ENCODE data around the gene ATAD3A.
A peak's percentile ranks its signal among the peaks of the same experiment; 100 is the strongest.
"Not testable (repeated sequence)": the region's sequence is repeated elsewhere in the genome, so short reads cannot be mapped to it uniquely, and the experiment has no call there.

ATAD3A gene

DNA sequence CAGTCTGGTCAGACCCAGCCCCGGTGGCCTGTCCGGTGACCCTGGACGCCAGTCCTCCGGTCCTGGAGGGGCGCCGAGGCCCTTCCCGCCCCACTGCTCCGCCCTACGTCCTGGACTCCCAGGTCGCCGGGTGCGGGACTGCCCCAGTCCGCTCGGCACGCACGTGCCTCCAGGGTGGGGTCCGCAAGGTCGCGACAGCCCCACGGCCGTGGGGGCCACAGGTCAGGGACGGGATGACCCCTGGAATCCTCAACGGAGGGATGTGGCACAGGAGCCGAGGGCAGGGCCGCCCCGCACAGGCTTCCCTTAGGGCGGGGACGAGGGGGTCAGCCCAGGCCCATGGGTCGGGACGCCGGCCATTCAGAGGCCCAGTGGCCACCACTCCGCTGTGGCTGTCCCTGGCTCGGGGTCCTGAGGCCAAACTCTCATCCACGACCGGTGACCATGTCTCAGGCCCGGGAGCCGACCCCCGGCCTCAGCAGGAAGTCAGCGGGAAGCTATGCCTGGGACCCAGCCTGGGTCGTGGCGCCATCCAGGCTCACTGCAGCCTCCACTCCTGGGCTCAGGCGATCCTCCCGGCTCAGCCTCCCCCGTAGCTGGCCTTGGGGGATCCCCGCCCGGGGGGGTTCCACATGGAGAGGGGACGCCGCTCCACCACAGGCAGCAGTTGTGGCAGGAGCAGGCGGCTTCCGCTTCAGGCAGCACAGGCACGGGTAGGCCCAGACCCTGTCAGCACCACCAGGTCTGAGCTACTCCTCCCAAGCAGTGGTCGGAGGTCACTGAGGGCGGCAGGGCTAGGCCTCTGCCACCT lies 29.1 kb downstream of the ATAD3A start:
- peak; percentile 60 for DNase-seq

DNA sequence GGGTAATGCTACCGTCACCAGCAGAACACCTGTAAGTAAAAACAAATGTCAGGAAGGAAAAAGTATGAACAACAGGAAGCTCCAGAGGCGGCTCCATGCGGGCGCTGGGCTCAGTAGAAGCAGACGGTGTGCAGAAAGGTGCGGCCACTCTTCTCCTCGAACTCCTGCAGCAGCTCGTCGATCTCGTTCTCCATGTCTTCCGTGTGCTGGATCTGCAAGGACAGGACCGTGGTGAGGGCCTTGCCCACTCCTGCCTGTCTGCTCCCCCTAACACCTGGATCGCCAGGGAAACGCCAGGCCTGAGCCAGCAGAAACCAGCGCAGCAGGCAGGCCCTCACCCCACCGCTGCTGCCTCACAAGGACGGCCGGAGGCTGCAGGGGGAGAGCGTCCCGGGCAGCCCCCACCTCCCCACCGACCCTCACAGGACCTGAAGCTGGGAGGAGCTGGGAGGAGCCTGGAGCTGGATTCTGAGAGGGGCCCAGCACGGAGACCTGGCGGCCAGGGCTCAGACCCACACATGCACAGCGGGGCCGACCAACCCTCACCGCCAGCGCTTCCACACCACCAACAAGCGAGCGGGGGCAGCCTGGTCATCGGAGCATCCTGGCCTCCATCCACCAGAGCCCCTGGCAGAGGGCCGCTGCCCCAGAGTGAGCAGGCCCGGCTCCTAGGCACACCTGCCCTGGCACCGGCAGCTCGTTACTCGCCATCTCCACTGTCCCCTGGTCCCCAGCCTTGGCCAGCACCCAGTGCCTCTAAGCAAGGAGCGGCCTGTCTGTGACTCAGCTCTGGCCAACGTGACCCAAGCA lies 30.2 kb downstream of the ATAD3A start:
- no peak for DNase-seq

DNA sequence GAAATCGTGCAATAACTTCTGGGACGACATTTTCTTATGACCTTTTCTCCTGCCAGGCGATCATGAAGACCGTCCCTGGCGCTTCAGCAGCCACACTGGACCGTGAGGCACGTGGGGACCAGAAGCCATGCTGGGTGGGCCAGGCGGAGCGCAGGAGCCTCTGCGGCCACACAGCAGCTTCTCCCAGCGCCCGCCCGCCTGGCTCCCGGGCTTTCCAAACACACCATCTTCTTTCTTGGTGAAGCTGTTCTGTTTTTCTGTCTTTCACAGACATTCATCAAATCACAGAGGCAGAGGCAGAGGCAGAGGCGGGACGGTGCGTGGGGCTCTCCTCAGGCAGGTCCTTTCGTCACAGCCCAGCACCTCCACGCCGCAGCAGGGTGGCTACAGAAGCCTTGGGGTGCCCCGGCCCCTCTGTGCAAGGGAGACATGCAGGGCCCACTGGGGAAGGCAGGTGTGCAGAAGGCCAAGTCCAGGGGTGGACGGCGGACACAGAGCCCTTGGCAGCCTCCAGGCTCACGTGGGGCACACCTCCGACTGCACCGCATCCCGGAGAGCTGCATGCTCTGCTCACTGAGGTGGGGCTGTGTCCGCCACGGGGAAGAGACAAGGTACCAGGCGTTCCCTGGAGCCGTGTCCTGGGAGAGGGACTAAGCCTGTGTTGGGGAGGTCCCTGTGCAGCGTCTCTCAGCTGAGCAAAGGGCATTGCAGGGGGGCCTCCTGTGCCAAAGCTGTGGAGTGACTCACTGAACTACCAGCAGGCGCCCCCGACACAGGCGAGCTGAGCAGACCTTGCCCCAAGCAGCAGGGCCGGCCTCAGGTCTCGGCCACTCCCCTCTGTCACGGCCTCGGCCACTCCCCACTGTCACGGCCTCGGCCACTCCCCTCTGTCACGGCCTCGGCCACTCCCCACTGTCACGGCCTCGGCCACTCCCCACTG lies 31.1 kb downstream of the ATAD3A start:
- DNase-seq: no peak

DNA sequence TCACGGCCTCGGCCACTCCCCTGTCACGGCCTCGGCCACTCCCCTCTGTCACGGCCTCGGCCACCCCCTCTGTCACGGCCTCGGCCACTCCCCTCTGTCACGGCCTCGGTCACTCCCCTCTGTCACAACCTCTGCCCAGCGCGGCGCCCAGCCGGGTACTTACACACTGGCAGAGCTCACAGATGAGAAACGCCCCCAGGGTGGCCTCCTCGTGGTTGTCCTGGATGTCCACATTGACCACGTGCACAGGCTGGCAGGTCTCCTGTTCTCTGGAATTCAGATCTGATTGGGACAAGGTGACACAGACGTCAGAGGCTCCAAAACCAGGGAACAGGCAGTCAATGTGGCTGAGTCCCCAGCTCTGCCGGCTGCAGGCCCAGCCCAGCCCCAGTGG lies 31.7 kb downstream of the ATAD3A start:
- no peak for DNase-seq

DNA sequence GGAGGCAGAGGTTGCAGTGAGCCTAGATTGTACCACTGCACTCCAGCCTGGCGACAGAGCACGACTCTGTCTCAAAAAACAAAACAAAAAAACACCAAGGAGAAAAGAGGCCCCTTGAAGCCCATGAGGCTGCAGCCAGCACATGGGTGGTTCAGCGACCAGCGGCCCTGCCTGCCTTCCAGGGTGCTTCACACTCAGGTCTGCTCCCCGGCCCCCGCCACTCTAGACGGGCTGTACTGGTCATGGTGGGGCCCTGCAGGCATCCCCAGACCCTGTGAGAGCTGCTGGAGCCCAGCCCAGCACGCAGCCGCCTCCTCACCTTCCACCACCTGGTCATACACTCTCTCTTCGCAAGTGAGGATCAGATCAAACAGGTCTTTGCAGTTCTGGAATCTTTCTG lies 32.6 kb downstream of the ATAD3A start:
- no peak for DNase-seq

DNA sequence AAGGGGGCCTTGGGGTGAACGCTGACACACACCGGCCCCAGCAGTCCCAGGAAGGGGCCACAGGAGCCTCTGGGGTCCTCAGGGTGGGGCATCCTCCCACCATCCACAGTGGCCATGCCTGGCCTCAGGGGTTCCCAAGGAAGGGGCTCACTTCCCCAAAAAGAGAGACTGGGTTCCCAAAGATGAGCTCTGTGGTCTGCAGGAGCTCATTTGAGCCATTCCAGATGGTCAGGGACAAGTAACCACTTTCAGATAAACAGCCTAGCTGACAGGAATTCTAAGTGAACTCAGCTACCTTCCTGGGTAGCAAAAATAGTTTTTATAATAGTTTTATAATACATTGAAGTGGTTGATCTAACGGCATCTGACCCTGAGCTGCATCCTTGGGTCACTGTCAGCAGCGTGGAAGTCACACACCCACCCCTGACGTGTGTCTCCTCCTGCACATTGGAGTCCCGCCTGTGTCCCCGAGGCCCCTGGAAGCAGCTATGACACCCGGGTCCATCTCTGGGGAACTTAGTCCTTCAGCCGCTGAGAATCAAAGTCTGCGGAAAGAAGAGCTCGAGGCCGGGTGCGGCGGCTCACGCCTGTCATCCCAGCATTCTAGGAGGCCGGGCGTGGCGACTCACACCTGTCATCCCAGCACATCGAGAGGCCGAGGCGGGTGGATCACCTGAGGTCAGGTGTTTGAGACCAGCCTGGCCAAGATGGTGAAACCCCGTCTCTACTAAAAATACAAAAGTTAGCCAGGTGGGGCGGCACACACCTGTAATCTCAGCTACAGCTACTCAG lies 34.2 kb downstream of the ATAD3A start:
- no peak for DNase-seq

DNA sequence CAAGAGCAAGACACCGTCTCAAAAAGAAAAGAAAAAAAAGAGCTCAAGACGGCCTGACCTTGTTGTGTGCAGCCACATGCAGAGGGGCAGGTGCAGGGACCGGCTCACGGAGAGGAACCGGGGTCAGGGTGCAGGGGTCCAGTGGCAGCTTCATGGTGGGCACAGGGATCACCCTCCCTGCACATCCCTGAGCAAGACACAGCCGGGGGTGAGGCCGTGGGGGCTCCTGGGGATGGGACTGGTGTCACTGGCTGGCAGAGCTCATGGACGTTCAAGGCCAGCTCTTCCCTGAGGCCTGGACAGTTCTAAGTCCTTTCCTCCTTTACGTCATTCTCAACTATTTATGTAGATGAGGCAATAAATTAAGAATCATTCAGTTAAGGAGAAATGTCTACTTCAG lies 35.0 kb downstream of the ATAD3A start:
- no peak for DNase-seq

DNA sequence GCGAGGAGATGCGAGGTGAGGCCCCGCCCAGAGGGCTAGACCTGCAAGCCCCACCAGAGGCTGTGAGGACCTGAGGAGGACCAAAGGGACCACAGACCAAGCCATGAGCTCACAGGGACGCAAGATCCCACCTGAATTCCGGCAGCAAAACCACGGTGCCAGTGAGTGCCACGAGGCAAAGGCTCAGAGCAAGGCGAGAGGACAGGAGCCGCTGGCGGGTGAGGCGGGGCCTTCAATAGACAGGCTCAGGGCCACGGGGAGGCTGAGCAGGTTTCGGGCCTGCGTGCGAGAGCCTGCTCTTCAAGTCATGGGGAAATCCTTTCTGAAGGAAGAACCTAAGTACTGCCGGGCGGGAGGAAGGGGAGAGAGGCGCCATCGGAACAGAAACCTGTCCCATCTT lies 35.5 kb downstream of the ATAD3A start:
- DNase-seq: no peak

DNA sequence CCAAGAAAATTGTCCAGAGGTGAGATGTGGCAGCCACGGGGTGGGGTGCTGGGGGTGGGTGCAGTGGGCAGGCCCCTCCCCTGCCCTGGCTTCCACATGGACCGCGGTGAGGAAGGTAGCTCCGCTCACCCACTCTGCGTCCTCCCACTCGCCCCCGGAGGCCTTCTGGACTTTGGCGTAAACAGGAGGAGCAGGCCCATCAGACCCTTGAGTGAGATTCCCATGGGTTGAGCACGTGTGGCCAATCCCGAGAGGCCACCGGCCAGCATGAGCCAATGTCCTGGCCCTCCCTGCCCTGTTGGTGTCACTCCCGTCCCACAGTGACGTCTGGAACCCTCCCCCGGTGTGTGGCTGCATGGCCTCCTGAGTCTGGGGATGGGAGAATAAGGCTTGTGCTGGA lies 36.6 kb downstream of the ATAD3A start:
- no peak for DNase-seq

DNA sequence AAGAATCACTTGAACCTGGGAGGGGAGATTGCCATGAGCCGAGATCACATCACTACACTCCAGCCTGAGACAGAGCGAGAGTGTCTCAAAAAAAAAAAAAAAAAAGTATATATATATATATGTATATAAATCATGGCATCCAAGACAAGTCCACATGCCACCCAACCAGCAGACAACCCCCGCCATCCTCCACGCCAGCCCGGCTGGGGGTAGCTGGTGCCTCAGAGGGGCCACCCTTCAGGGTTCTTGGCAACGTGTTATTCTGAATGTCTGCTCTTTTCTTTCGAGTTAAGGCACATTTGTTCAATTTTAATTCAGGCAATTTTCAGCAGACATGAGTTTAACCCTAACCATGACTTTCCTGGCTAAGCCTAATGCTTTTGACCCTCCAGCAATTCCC lies 38.1 kb downstream of the ATAD3A start:
- DNase-seq: no peak

DNA sequence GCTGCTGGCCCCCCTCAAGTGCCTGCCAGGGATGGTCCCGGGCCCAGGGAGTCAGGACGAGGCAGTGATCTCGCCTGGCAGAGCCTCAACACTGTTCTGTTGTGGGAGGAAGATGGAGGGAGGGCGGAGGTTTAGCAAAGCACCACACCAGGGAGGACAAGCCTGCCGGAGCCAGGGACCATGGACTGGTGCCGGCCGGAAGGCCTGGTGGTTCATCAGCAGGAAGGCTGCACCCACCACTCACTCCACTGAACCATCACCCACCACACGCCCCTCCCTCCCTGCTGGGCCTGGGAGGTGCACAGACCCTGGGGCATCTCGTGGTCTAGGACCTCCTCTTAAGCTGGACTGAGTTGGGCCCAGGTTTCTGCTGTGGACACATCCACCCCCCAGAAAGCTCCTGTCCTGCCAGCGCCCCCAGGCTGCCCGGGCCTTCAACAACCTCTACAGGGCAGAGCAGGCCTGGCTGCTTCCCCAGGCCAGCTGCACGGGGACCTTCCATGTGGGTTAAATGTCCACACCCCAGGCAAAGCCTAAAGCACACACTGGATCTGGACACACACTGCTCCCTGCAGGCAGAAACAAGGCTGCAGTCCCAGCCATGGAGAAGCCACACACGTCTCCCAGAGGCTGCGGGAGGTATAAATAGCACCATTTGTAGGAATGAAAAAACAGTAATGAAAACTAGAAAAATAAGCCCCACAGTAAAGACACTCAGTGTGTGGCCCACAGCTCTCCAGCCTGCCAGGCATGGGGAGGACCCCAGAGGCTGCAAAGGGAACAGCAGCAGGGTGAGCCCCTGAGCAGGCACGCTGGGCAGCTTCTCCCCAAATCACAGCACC lies 38.9 kb downstream of the ATAD3A start:
- no peak for DNase-seq

DNA sequence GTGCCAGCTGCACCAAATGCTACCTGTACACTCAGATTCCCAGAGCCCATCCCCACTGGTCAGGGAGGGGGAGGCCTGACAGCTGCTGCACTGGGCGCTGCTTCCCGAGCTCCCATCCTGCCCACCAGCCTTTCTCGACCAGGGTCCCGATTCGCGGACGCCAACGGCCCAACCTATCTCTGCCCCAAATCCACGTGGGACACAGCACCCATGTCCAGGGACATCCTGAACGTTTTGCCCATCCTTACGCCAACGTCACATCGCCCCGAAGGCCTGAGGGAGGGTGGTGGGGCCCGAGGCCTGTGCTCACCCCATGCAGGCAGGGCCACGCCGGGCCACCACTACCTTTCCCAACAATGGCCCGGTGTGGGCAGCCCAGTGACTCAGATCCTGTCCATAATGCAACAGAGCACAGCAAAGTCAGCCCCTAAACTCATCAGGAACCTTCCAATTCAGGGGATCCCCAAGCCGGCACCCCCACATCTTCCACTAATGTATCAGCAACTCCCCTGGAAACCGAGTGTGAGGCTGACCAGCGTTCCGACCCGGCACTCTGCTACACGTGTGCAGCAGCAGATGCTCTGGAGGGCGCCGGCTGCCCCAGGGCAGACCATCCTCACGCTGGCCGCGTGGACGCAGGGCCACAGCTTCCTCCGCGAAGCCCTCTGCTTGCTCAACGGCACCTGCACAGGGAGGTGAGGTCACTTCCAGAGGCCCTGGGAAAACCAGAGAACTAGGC lies 39.7 kb downstream of the ATAD3A start:
- DNase-seq: no peak

DNA sequence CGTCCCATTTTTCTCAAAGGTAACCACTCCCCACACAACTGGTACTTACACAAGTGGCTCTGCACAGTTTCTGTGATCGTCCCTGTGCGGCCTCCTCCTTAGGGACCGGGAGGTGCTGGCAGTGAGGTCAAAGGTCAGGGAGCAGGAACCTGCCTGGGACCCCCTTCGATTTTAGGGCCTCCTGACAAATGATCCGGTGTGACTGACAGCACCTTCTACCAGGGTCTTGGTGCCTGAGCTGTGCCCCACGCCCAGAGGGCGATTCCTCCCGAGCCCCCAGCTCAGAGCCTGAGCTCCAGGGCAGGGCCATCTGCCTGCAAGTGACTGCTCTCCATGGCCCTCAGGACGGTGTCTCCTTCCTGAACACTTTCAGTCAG lies 40.3 kb downstream of the ATAD3A start:
- no peak for DNase-seq

DNA sequence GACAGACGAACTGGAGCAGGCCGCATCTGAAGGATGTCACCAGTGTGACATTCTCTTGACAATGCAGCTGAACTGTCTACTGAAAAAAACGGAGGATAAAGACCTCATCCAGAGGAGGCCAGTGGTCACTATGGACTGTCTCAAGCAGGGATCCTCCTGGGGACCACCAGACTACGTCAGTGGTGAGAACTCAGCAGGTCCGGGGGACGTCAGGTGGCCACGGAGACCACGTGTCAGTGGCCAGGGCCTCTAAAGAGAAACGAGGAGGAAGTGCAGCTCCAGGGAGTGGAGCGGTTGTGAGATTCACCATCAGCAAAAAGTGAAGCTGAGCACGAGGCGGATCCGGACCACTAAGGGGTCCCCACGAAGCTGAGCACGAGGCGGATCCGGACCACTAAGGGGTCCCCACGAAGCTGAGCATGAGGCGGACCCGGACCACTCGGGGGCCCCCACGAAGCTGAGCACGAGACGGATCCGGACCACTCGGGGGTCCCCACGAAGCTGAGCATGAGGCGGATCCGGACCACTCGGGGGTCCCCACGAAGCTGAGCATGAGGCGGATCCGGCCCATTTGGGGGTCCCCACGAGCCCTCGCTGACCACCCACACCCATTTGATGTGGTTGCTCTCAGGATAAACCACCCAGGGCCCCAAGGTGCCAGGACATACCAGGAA lies 42.0 kb downstream of the ATAD3A start:
- no peak for DNase-seq

DNA sequence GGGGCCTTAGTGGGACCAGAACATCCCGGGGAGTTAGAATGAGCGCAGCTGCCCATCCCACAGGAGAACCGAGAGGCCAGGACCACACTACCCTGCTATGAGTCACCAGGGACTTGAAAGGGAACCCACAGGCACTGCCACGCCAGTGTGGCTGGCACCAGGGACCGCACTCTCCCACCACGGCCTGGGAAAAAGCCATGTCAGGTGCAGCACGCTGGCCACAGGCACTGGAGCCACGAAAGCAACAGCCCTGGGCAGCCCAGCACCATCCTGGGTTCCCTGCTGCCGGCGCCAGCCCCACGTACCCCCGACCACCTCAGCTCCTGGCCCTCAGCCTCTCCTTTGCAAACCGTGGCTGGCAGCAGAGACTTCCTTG lies 42.6 kb downstream of the ATAD3A start:
- DNase-seq: no peak

DNA sequence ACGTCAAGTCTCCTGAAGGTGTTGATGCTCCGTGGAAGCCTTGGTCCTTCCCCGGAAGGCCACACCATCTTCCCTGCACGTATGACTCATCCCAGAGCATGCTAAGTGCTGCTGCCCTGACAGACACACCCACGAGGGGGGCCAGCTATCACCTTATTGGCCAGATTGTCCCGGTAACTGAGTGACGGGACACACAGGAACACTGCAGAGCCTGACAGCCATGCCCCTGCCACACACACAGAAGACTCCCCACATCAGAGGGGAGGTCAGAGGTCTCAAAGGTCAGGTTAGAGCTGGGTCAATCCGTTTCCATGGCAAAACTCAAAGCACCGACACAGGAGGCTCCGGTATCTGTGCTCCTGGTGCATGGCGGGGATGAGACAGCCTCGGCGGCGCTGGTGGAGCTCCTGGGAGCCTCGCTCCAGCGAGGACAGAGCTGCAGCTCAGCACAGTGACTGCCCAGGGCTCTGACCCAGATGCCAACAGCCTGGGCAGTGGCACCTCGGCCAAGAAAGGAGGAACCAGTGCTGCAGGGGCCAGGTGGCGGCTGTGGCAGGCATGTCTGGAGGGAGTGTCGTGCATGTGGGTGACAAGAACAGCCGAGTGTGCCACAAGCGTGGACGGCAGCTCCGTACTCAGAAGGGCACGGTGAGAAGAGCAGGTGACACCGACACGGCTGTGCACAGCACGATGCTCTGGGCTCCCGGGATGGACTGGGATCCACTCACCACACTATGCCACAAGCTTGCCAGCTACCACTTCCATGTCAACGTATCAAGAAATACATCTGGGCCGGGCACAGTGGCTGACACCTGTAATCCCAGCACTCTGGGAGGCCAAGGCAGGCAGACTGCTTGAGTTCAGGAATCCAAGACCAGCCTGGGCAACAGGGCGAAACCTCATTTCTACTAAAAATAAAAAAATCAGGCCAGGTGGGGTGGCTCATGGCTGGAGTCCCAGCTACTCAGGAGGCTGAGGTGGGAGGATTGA lies 43.3 kb downstream of the ATAD3A start:
- DNase-seq: no peak

DNA sequence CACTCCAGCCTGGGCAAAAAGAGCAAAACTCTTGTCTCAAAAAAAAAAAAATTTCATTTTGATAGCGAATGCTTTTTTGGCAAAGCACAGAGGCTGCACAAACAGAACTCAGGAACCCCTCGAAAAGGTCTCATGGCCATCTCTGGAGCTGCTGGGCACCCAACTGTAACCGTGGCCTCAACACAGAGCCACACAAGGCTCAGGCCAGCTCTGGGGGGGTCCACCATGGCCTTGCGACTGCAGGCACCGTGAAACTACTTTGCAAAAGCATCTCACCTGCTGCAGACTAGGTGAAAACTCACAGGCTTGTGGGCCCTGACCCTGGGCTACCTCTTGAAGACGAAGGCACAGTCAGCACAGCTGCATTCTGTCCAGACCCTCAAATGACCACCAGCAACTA lies 44.5 kb downstream of the ATAD3A start:
- DNase-seq: no peak

DNA sequence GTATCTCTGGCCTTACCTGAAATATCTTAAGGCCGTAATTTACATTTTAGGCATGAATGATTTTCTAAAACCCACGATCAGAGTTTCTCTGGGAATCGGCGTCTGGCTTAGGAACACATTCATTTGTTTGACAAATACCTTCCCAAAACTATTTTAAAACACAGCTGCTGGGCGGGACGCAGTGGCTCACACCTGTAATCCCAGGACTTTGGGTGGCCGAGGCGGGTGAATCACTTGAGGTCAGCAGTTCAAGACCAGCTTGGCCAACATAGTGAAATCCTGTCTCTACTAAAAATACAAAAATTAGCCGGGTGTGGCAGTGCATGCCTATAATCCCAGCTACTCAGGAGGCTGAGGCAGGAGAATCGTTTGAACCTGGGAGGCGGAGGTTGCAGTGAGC lies 45.0 kb downstream of the ATAD3A start:
- not testable (repeated sequence) for DNase-seq

DNA sequence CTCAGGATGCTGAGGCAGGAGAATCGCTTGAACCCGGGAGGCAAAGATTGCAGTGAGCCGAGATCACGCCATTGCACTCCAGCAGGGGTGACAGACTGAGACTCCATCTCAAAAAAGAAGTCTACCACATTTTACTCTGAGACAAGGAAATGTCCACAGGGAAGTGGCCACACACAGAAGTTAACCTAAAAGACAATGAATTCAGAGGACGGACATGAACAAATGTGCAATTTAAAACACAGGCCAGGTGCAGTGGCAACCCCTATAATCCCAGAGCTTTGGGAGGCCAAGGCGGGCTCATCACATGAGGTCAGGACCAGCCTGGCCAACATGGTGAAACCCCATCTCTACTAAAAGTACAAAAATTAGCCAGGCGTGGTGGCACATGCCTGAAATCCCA lies 45.7 kb downstream of the ATAD3A start:
- DNase-seq: not testable (repeated sequence)

All from retina (tissue), 1 donor.